Stimulated activated CD8-positive, alpha-beta memory T cell treated with anti-CD3 and anti-CD28 coated beads, Interleukin-15, amount 100 ng/mL, for 24 hours (primary cell): ENCODE measurements around the gene FCSK.

Source experiments
- DNase-seq: peaks from one replicate; pipeline ENCODE4 v3.0.0-alpha.2; 2020; ENCODE audit warnings: low read depth

The FCSK gene

DNA sequence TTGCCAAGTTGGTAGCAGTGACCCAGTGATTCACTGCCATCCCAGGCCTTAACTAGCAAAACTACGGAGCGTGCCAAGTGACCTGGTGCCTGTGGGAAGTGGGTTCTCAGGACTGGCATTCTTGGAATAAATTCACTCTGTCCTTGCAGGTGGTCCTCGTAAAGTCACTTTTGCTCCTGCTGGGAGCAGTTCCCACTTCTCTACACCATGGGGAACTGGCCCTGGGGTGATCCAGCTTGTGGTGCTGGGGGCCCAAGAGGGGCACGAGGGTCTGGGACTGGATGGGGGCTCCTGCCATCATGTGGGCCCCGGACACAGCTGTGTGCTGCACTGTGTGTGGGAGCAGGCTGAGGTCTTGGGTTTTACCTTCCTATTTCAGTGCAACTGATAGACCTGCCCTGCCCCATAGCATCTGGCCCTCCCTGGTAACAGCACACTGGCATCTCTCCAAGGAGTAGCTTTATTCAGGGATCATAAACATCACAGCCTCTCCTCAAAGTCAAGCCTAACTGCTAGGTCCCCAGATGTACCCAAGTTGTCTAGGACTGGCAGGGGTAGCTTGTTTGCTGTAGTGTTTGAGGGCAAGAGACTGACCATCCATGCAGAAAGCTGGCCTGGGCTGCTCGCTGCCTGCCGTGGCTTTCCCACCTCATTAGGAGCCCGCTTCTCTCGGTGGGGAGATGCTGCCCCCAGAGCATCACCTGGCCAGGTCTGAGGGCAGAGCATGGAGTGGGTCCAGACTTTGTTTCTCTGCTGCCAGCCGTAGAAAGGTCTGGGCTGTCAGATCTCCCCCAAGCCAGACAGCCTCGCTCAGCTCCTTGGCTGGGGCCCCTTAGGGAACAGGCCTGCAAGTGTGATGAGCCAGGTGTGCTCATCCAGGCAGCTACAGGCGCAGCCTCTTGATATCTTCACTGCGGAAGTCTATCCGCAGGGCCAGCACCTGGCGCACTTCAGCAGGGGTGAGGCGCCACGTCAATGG, 26.0 kb downstream of the FCSK start:
- DNase-seq: no peak

DNA sequence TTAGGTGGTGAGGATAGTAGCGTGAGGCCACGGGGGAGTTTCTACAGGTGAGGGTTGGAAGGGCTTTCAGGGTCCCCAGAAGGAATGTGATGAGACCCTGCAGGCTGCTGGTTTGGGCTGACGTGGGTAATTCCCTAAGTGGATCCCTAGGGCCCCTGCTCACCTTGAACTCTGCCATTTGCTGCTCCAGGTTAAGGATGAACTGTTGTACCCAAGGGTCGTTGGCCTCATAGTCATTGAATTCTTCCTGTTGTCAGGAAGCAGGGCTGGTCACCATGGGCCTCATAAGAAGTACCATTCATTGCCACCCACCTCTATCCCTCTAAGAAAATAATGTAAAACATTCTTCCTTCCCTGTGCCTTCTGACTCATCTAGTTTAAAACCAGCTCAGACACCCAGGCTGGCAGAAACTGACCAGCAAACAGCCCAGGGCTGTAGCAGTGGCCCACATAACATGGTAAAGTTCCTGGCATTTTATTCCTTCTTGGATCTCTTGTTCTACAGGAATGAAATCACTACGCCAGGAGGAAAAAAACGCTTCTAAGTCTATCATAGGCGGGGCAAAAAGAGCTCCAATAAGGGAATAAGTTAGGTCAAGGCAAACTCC, 27.6 kb downstream of the FCSK start:
- no peak for DNase-seq

DNA sequence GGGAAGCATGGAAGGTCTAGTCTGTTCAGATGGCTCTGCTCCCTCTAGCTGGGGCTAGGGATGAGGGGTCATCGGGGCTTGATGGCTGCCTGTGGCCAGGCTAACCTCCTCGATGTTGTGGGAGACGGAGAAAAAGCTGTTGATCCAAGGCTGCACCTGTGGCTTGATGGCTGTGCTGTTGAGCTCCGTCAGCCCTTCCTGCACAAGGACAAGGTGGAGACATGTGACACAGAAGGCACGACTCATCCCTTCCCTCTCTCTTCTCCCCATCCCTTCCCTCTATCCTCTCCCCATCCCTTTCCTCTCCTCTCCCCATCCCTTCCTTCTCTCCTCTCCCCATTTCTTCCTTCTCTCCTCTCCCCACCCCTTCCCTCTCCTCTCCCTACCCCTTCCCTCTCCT, 28.2 kb downstream of the FCSK start:
- DNase-seq: no peak

DNA sequence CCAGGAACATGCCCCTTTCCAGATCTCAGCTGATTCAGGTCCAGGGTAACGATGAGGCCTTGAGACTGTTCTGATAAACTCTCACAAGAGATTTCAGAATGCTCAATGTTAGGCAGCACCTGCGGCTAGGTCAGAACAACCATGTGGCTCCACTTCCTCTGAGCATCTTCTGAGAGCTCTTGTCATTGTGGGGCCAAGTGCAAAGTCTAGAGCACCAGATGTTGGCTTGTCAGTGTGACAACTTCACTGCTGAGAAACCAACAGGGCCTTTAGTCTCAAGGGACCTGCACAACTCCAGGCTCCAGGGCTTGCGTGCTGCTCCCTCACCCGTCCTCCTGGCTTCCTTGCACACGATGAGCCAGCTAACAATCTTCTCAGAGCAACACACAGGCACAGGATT, 29.0 kb downstream of the FCSK start:
- no peak for DNase-seq

DNA sequence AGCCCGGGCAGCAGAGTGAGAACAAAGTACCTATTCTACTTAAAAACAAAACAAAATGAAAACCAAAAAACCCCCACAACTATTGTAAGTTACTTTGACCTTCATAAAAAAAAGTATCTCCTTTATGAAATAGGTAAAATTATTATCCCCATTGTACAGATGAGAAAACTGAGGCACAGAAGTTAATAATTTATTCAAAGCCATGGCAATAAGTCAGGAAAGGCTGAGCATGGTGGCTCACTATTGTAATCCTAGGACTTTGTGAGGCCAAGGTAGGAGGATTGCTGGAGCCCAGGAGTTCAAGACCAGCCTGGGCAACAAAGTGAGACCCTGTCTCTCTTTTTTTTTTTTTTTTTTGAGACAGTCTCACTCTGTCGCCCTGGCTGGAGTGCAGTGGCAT, 30.5 kb downstream of the FCSK start:
- no peak for DNase-seq

DNA sequence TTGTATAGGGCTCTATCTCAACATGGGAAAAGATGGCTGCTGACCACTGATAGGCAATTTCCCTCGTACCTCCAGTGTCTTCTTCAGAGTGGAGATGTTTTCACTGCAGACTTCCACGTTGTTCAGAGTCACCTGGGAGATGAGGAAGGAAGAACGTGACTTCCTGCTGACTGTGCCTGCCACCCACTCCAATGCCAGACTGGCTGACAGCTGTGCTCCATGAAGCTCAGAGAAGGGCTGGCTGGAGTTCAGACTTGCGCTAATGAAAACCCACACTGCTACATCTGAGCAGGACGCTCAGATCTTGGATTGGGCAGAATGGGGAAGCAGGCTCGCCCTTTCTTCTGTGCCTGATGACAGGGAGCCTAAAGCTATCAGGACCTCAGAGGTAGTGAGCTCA, 35.9 kb downstream of the FCSK start:
- DNase-seq: no peak

DNA sequence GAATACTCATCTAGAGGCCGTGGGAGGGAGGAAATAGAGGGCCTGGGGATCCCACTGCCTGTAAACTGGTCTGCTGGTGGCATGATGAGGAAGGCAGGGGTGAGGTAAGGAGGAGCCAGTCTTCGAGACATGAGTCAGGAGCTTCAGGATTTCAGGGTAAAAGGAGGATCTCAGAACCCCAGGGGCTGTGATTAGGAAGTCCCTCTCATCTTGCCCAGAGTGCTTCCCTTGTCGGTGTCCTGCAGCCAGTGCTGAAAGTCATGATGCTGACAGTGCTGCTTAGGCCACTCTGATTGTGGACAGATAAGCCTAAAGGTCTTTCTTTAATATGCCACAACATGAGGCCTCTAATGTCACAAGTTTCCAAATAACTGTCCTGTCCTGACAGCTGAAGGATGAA, 39.4 kb downstream of the FCSK start:
- DNase-seq: no peak

DNA sequence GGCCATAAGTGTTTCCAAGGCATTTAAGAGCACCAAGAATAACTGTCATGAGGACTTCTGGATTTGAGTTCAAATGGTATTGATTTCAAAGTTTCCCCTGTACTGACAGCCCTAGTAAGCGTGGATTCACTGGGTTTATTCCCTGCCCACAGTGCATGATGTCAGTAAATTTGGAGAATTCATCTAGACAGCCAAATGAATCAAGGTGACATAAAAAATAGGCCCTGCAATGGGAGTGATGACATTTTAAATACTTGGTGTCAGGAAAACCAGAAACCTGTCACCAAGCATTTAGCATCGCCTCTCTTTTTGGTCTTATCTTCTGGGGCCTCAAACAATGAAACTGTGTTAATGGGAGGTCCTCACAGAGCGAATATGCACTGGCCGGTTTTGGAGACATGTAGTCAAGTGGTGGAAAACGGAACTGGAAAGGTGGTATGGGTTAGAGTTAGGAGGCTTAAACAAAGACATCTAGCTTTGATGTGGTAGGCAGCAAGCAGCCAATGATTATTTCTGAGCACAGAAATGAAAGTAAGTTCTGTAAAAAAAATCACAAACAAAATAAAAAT, 39.9 kb downstream of the FCSK start:
- DNase-seq: no peak

DNA sequence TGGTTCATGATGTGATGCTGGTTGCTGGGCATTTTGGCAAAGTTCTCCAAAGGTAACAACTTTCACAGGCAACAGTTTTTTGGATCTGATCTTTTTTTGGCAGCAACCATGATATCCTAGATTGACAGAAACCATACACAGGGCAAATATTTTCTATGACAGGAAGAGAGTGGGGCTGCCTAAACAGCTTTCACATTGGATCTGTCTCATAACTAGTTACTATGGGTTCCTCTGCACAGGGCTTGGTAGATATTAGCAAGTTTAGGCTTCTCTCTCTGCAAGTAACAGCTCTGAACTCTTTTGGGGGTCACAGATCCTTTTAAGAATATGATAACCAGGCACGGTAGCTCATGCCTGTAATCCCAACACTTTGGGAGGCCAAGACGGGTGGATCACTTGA, 40.4 kb downstream of the FCSK start:
- no peak for DNase-seq

DNA sequence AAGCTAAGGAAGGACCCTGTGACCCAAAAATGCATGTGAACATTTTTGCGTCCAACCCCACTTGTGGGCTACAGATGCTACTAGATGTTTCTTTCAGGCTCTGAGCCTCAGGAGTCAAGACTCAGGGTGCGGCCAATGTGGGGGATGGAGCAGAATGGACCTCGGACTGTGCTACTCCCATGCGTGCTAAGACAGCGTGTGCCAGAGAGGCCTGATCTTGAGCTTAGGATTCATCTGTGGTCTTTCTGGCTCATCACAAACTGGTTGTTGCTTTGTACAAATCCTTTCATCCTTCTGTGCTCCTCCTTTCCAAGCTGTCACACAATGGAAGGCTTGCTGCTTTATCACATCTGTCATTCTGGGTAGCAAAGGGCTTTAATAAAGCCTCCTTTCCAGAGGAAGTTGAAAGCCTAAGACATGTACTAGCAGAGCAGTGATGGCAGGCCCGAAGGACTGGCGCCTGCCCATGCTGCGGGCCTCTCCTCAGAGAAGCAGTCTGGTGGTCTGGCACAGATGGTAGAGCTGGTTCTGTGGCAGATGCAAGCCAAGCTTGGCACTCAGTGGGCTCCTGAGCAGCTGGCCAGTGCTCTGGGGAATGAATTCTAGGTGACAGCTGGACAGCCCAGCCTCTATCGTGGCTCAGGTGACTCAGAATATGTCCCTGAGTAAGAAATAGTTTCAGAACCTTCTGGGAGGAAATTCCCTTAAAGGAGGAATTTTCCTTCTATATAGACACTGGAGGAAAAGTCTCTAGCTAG, 41.2 kb downstream of the FCSK start:
- DNase-seq: no peak

DNA sequence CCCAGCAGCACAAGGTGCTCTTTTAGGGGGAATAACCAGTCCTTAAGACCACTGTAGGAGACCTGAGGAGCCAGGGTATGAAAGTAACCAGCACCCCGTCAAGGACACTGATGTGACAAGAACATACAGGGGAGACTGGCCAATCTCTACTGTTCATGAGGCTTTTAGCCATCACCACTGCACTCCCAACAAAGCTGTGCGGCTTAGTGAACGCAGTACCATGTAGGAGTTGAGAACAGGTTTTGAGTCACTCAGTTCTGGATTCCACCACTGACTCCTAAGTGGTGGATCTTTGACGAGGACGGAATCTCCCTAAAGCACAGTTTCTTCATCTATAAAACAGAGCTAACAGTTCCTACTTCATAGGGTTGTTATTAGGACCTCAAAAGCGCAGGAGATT, 42.1 kb downstream of the FCSK start:
- no peak for DNase-seq

DNA sequence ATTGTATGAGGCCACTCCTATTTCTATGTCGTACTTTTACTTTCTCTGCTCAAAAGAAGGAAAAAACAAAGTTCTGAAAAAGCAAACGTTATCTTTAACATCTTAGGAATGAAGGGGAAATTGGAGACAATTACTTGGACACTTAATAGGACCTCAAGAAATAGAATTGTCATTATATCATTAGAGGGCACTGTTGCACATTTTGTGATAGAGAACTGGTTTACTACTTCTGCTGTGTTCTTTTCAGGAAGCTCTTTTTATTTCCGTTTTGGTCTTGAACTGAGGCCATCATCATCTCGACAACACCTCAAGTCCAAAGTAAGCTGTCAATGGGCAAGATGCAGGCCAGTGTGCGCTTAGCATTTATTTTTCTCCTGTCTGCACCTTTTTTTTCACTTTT, 54.4 kb downstream of the FCSK start:
- DNase-seq: no peak

DNA sequence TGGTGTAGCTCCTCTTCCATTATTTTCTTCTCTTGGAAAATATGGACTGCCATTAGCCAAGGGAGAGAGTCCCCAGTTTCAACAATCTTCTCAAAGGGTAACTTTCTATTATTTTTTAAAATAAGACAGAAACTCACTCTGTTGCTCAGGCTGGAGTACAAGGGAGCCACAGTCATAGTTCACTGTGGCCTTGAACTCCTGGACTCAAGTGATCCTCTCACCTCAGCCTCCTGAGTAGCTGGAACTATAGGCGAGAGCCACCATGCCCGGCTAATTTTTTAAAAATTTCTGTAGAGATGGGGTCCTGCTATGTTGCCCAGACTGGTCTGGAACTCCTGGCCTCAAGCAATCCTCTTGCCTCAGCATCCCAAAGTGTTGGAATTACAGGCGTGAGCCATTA, 55.8 kb downstream of the FCSK start:
- no peak for DNase-seq

DNA sequence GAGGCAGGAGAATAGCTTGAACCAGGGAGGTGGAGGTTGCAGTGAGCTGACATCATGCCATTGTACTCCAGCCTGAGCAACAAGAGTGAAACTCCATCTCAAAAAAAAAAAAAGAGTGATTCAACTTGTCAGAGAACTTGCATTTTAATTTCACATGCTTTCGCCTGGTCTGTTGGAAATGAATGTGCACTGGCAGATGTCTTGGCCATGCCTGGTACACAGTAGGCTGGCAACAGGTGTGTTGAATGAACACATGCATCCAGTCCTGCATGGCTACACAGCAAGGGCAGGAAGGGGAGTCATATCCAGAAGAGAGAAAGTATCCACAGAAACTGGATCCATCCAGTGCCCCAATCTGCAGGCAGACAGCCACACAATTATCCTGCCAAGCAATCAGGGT, 57.4 kb downstream of the FCSK start:
- DNase-seq: no peak

DNA sequence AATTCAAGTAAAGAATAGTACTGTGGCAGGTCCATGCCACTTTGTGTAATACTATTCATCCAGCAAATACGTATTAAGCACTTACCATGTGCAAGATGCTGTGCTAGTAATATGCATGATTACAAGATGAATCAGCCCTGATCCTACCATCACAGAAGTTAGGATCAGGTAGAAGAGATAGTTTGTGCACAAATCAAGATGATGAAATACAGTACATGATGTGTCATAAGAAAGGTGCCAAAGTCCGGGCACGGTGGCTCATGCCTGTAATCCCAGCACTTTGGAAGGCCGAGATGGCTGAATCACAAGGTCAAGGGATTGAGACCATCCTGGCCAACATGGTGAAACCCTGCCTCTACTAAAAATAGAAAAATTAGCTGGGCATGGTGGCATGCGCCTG, 58.1 kb downstream of the FCSK start:
- DNase-seq: no peak

DNA sequence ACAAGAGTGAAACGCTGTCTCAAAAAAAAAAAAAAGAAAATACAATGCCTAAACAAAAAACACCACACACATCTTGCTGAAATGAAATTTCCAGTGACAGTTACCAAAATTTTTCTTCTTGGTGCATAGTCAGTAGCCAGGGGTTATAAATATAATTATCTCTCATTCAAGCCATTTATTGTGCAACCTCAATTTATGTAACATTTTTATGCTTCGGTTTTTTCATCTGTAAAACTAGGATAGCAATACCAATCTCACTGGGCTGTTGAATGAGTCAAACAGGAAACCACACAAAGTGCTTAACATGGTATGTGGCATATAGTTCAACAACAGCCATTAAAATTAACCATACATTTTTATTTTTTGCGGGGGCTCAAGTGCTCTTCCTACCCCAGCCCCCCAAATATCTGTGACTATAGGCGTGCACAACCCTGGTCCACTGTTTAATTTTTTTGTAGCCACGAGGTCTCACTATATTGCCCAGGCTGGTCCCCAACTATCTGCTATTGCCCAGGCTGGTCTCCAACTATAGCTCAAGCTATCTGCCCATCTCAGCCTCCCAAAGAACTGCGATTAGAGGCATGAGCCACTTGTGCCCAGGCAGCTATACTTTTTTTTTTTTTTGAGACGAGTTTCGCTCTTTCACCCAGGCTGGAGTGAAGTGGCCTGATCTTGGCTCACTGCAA, 66.4 kb downstream of the FCSK start:
- no peak for DNase-seq

DNA sequence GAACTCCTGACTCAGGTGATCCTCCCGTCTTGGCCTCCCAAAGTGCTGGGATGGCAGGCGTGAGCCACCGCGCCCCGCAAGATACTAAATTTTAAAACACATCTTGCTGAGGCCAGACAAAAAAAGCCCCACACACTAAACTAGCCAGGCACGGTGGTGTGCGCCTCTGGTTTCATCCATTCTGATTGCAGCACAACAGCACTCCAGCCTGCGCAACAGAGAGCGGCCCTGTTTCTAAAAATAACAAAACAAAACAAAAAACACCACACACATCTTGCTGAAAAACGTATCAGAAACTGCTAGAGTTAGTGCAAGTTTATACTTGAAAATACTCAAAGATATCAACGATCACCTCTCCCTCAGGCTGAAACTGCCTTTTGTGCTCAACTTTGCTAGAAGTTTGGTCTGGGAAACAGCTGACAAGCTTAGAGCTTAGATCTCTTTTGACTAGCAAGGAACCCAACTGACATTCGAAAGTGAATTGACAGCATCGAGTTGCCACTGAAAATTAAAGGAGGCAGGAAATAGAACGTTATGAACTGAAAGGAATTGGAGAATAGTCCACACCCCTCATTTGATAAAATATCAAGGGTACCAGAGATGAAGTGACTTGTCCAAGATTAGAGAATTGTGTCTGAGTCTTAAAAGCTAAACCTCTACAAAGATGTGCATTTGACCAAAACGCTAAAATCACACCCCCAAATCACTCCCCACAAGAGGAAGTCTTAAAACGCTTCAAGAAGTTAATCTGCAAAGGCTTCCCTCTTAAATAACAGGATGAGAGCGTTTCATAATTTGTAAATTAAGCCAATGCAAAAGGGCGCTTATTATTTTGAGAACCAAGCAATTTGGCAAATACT, 68.1 kb downstream of the FCSK start:
- DNase-seq: no peak

DNA sequence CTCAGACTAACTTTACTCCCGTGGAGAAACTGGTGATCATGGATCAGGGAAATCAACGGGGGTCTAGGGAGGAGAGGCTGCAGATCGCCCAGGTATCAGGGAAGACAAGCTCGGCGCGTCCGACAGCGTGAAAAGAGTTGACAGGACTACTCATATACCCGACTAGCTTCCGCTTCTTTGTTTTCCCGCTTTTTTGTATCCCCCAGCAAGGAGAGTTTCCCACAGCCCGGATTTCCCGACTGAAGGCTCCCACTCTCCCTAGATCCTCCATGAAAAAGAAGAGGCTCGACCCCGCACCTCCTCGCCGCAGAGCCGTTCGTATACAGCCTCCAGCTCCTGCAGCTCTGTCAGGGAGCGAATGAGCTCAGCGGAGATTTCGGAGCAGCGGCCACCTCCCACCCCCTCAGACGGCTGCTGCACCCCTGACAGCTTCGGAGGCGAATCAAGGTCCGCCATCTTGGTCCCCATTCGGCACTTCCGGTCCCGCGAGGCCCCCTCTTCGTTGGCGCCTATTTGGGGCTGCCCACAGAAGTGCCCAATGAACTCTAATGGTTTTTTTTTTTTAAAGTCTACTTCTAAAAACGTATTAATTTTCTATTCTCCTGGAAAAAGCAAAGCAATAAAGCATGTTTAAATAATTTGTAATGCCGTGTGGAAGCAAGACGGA, 68.8 kb downstream of the FCSK start, which contains the start of gene COG4:
TSS of gene COG4 (minus strand) at position 479 of the 667 bp plus-strand sequence. CDS start at position 468, 11 bp downstream.
- peak; percentile 63 for DNase-seq

DNA sequence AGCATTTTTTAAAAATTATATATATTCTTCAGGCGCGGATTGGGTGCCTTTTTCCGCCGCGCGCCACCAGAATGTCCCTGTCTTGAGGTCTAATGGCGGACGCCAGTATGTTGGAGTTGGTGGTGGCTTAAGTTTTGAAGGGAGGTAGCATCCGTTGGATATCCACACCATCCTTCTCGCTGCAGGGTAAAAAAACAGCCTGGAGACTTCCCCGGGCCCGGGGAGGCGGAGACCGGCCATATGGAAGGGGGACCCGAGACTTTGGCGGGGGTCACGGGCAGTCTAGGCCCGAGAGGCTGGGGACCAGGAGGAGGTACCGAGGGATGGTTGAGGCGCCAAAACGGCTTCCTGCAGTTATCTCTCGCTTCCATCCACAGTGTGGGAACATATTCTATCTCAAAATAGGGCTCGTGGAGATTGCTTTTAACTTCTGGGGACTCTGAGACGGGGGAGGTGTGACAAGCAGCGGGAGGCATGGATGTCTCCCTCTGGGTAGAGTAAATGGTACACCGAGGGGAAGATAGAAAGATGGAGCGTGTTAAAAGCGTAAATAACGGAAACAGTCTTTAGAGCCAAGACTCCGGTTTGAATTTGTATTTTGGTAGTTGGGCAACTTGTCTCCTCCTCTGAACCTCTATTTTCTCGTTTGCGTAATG, 69.5 kb downstream of the FCSK start, which contains the start of gene SF3B3:
TSS of gene SF3B3 (plus strand) at position 74 of the 656 bp plus-strand sequence. CDS start 2,841 bp downstream, outside the sequence.
- DNase-seq: peak; percentile 42
